GM21786 (cell line): Measurements from ENCODE around the gene SMIM28.

ENCODE experiments used
- ATAC-seq: cut with Tn5 transposase; IDR thresholded peaks from one replicate; pipeline ENCODE4 v1.9.1; 2021; ENCODE audit not compliant: unreplicated experiment

SMIM28 gene

GRCh38 chr6:138372711-138373463, 4.8 kb upstream of the SMIM28 start:
- no peak for ATAC-seq

- ATAC-seq: no peak
These were observed 3.5 kb upstream of the SMIM28 start for GRCh38 chr6:138374230-138374629.

GRCh38 chr6:138374815-138375214, 2.9 kb upstream of the SMIM28 start:
- no peak for ATAC-seq

- ATAC-seq: no peak
These were observed 663 bp upstream of the SMIM28 start for GRCh38 chr6:138377042-138377441.

GRCh38 chr6:138378463-138378862, 758 bp downstream of the SMIM28 start:
- no peak for ATAC-seq

GRCh38 chr6:138382498-138383265, 5.0 kb downstream of the SMIM28 start:
- no peak for ATAC-seq

GRCh38 chr6:138383776-138384175, 6.1 kb downstream of the SMIM28 start:
- ATAC-seq: no peak

- ATAC-seq: no peak
These were observed 9.2 kb downstream of the SMIM28 start for GRCh38 chr6:138386897-138387296.

GRCh38 chr6:138387577-138388368, 10.1 kb downstream of the SMIM28 start:
- no peak for ATAC-seq

- ATAC-seq: no peak
These were observed 11.8 kb downstream of the SMIM28 start for GRCh38 chr6:138389551-138389950.

GRCh38 chr6:138393871-138394783, 16.4 kb downstream of the SMIM28 start:
- no peak for ATAC-seq

GRCh38 chr6:138396709-138397108, 19.0 kb downstream of the SMIM28 start:
- ATAC-seq: no peak

- no peak for ATAC-seq
These were observed 19.7 kb downstream of the SMIM28 start for GRCh38 chr6:138397128-138398122.

- ATAC-seq: no peak
These were observed 22.6 kb downstream of the SMIM28 start for GRCh38 chr6:138400326-138400725.

GRCh38 chr6:138401960-138402837, 24.5 kb downstream of the SMIM28 start:
- ATAC-seq: no peak

- no peak for ATAC-seq
These were observed 25.1 kb downstream of the SMIM28 start for GRCh38 chr6:138402838-138403187.

GRCh38 chr6:138403324-138403800, 25.7 kb downstream of the SMIM28 start:
- ATAC-seq: no peak
